HG02798 (cell line): ENCODE measurements around the gene NUTM2D.
"Not testable (repeated sequence)": the region's sequence is repeated elsewhere in the genome, so short reads cannot be mapped to it uniquely, and the experiment has no call there.

Experiments
- ATAC-seq: cut with Tn5 transposase; IDR thresholded peaks from one replicate; pipeline ENCODE4 v1.9.1; 2021; ENCODE audit warnings: mild to moderate bottlenecking; ENCODE audit not compliant: unreplicated experiment, poor library complexity

The NUTM2D gene

DNA sequence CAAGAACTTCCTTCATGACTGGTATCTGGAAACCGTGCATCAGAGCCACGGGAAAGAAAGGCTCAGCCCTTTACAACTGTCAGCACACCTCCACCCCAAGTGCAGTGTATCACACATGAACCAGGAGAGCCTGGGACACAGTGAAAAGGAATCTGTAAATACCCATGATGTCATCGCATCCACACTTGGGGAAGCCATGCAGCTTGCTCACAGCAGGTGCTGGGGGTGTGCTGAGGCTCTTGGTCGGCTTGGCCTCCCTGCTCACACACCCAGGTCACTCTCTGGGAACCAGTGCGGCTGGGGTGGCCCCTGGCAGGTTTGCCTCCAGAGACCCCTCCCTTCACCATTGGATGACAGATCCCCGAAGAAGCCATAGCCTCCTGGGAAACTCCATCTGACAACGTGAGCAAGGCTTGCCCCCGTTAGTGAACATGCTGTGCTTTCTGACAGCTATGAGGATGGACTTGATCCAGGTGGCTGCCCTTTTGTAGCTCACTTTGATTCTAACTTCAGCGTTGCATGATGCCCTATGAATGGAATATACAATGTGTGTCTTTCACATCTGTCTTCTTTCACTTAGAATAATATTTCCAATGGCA is 12.1 kb downstream of the NUTM2D start:
- not testable (repeated sequence) for ATAC-seq

GRCh38 chr10:87374091-87374490 is 16.5 kb downstream of the NUTM2D start:
- ATAC-seq: not testable (repeated sequence)

GRCh38 chr10:87379115-87379514 is 21.6 kb downstream of the NUTM2D start:
- ATAC-seq: not testable (repeated sequence)

DNA sequence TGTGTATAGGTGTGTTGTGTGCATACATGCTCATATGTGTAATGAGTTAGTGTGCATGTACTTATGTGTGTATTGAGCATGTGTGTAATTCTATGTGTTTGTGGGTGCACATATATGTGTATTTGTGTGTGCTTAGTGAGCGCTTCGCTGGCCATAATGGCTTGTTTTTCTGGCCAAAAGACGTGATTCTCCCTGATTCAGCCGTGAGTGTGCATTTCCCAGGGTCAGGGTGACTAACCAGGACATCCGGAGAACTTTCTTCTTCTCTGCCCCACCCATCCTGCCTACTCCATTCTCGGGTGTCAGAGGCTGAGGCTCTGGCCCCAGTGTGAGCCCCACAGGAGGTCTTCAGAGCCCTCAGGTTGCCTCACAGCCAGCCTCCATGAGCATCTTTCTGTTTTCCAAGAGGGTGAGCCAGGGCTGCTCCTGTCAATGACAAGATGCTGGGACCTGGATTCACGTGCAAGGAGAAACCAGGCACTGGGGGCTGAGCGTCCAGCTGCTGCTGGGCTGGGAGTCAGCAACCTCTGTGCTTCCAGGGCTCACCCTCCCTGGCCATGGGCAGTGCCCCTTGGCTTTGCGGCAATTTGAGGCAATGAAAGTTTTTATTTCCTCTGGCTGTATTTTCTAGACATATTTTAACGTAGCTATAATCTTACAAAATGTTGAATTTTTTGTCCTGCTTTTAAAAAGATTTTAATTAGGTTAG is 25.8 kb downstream of the NUTM2D start:
- ATAC-seq: not testable (repeated sequence)

- not testable (repeated sequence) for ATAC-seq
Measured at GRCh38 chr10:87384283-87384682, 26.7 kb downstream of the NUTM2D start.

- ATAC-seq: not testable (repeated sequence)
Measured at GRCh38 chr10:87385762-87386360, 28.3 kb downstream of the NUTM2D start.

GRCh38 chr10:87391360-87391759 is 33.8 kb downstream of the NUTM2D start:
- ATAC-seq: not testable (repeated sequence)

DNA sequence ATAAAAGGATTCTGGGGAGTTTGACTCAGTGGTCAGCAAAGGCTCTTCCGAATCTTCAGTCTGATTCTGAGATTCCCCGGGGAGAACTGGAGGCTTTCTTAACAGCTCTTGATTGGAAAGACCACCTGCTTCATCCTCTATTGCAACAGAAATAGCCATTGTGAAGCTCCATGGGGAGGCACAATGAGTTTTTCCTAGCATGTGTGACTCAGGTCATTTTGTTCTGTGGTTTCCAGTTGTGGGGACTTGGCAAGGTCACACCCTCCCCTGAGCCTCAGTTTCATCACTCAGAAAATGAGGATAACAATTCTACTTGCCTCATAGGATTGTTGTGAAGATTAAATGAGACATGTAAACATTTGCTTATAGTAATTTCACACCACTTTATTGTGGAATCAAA is 38.7 kb downstream of the NUTM2D start:
- not testable (repeated sequence) for ATAC-seq

DNA sequence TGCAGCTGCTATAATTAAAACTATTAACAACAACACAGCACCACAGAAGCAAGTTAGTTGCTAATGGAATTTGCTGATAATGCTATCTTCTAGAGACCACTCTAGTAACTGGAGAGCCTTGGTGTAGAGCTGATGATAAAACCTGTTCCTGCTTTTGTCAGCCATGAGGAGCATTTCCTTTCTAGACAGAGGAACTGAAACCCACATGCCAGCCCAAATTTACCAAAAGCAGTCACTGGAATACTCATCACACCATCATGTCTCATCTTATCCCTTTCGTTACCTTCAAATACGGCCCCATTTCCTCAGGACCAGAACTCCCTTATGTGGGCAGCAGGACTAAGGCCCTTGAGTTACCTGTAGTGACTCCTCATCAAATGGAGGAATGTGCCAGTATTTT is 40.9 kb downstream of the NUTM2D start:
- not testable (repeated sequence) for ATAC-seq

- ATAC-seq: not testable (repeated sequence)
Measured at GRCh38 chr10:87407516-87408467, 50.2 kb downstream of the NUTM2D start.

- not testable (repeated sequence) for ATAC-seq
Measured at GRCh38 chr10:87413921-87414320, 56.4 kb downstream of the NUTM2D start.
